ENCODE data around the gene KAT5.
A peak's percentile ranks its signal among the peaks of the same experiment; 100 is the strongest.

The KAT5 gene

GRCh38 chr11:65711785-65712632, at the start of gene KAT5:
Gene KAT5 (plus strand): TSS chr11:65712252. CDS start chr11:65712268, 16 bp downstream.
- H3K9ac ChIP-seq (ENCODE audit: low read length), result peak within 1 kb of the TSS; percentile 89
- H3K4me1 ChIP-seq (ENCODE audit: low read length), result peaks cover 9% of the 10 kb centered on the region
- H3K27ac ChIP-seq (ENCODE audit: low read length), result peak within 1 kb of the TSS; percentile 83
- peaks cover 32% of the 10 kb centered on the region for H3K36me3 ChIP-seq (replicated peaks; ENCODE audit: low read depth, low read length)
- peak within 1 kb of the TSS; percentile 84 for H3K4me3 ChIP-seq (ENCODE audit: low read length)
- peak within 1 kb of the TSS; percentile 90 for H3K4me2 ChIP-seq (ENCODE audit: low read length)
- H3K27me3 ChIP-seq (ENCODE audit: low read depth, low read length), result no peaks in the 10 kb centered on the region
- no peaks in the 10 kb centered on the region for H4K20me1 ChIP-seq (ENCODE audit: insufficient read depth, low read length)
- H3K79me2 ChIP-seq (ENCODE audit: low read length), result peaks cover 13% of the 10 kb centered on the region
- H2AFZ ChIP-seq (ENCODE audit: low read depth, low read length), result peak within 1 kb of the TSS; percentile 99
- H3K9me3 ChIP-seq (ENCODE audit: insufficient read depth, low read length), result no peaks in the 10 kb centered on the region
- TF ChIP-seq EZH2phosphoT487 (IDR thresholded peaks at IDR 0.05; ENCODE audit: low read depth) (no peak), CTCF (IDR thresholded peaks at IDR 0.05; ENCODE audit: low read depth, low read length) (peak; percentile 85)

- Histone ChIP-seq H3K4me1 (ENCODE audit: low read length) (peaks cover 11% of the 10 kb centered on the region), H3K9ac (ENCODE audit: low read length) (peak within 1 kb of the TSS; percentile 95), H2AFZ (ENCODE audit: low read depth, low read length) (peak within 1 kb of the TSS; percentile 2; the same call in 1 of the 2 replicates), H3K4me3 (ENCODE audit: low read length) (peak within 1 kb of the TSS; percentile 97), H3K27me3 (ENCODE audit: low read depth, low read length) (no peaks in the 10 kb centered on the region), H3K79me2 (ENCODE audit: low read length) (peaks cover 22% of the 10 kb centered on the region), H3K4me2 (ENCODE audit: low read length) (peak within 1 kb of the TSS; percentile 95), H3K27ac (ENCODE audit: low read length) (peak within 1 kb of the TSS; percentile 89), H3K36me3 (replicated peaks; ENCODE audit: low read depth, low read length) (peaks cover 31% of the 10 kb centered on the region), H4K20me1 (ENCODE audit: insufficient read depth, low read length) (peaks cover 4% of the 10 kb centered on the region; the same call in 1 of the 2 replicates), H3K9me3 (ENCODE audit: insufficient read depth, low read length) (no peaks in the 10 kb centered on the region)
- TF ChIP-seq CTCF (IDR thresholded peaks at IDR 0.05; ENCODE audit: low read depth, low read length), result no peak
- TF ChIP-seq EZH2phosphoT487 (IDR thresholded peaks at IDR 0.05; ENCODE audit: low read depth), result no peak
Measured at GRCh38 chr11:65662799-65663638, 49.0 kb upstream of the KAT5 start, which contains the start of gene RELA. Gene RELA (minus strand): TSS chr11:65662916. CDS start chr11:65662832, 84 bp downstream.

GRCh38 chr11:65663639-65664200, 48.3 kb upstream of the KAT5 start:
- H2AFZ ChIP-seq (ENCODE audit: low read depth, low read length), result peak overlapping the region; percentile 2; the same call in 1 of the 2 replicates
- peaks cover 24% of the 10 kb centered on the region for H3K36me3 ChIP-seq (replicated peaks; ENCODE audit: low read depth, low read length)
- H3K27ac ChIP-seq (ENCODE audit: low read length), result peak overlapping the region; percentile 89

More at GRCh38 chr11:65663639-65664200, 48.3 kb upstream of the KAT5 start:
- peak overlapping the region; percentile 87 for H3K9ac ChIP-seq (ENCODE audit: low read length)
- H3K4me1 ChIP-seq (ENCODE audit: low read length), result peaks cover 11% of the 10 kb centered on the region
- H4K20me1 ChIP-seq (ENCODE audit: insufficient read depth, low read length), result peaks cover 4% of the 10 kb centered on the region; the same call in 1 of the 2 replicates
- peak overlapping the region; percentile 97 for H3K4me3 ChIP-seq (ENCODE audit: low read length)
- TF ChIP-seq CTCF (IDR thresholded peaks at IDR 0.05; ENCODE audit: low read depth, low read length), result no peak
- TF ChIP-seq EZH2phosphoT487 (IDR thresholded peaks at IDR 0.05; ENCODE audit: low read depth), result no peak
- no peaks in the 10 kb centered on the region for H3K9me3 ChIP-seq (ENCODE audit: insufficient read depth, low read length)
- peaks cover 22% of the 10 kb centered on the region for H3K79me2 ChIP-seq (ENCODE audit: low read length)
- peak overlapping the region; percentile 73 for H3K4me2 ChIP-seq (ENCODE audit: low read length)
- H3K27me3 ChIP-seq (ENCODE audit: low read depth, low read length), result no peaks in the 10 kb centered on the region
